A204.1 (cell line): Measurements from ENCODE around the gene RRP12.
"Not testable (repeated sequence)": the region's sequence is repeated elsewhere in the genome, so short reads cannot be mapped to it uniquely, and the experiment has no call there.

ENCODE experiments used
- FAIRE-seq: peaks from 2 replicates; lab custom pipeline; 2012; peaks lifted over from hg19 to GRCh38; lab: Jason Lieb, UNC

RRP12 gene

GRCh38 chr10:97406483-97406882 is 5.3 kb upstream of the RRP12 start:
- not testable (repeated sequence) for FAIRE-seq

DNA sequence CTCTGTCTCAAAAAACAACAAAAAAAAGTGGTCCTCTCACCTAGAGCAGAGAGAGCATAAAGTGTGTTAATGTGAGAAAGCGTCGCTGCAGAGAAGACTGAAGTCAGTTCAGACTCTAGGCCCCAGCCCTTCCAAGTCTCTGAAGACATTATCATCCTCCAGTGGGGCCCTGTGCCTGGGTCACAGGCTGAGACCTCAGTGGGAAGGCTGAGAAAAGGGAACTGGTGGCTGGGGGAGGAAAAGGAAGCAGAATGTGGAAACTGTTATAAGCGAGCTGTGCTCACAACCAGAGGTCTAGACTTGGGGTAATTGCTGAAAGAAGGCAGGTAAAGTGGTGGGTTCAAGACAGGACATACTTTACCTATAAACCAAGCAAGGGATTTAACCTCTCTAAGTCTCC is 4.9 kb upstream of the RRP12 start:
- FAIRE-seq, result no peak

- no peak for FAIRE-seq
These were observed 2.9 kb upstream of the RRP12 start for GRCh38 chr10:97404044-97404443.

GRCh38 chr10:97401455-97401919 is 347 bp upstream of the RRP12 start:
- FAIRE-seq, result no peak

DNA sequence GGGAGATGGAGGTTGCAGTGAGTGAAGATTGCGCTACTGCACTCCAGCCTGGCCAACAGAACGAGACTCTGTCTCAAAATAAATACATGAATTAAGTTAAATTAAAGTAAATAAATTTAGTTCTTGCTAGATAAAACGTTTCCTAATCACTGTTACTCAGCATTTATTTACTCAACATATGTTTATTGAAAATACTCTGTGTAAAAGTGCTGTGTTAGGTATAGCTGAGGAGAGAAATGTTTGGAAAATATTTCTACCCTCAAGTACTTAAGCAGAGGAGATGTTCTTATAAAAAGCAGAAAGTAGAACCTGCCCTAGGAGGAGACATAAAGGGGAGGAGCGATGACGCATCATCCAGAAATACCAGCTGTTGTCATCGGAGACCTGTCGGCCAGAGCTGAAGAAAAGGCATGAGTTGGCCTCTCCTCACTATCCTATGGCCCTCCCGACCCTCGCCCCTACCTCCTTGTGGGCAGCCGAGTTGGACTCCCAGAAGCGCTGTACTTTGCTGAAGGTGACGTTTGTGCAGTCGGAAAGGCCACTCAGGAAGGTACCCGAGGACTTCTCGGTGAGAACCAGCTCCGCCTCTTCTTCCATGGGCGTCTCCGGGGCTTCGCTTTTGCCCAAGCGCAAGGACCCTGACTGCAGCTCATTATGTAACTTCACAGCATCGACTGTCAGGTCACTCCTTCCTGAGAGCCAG is 1.1 kb downstream of the RRP12 start:
- no peak for FAIRE-seq

- FAIRE-seq, result no peak
These were observed 5.1 kb downstream of the RRP12 start for GRCh38 chr10:97396056-97396455.

DNA sequence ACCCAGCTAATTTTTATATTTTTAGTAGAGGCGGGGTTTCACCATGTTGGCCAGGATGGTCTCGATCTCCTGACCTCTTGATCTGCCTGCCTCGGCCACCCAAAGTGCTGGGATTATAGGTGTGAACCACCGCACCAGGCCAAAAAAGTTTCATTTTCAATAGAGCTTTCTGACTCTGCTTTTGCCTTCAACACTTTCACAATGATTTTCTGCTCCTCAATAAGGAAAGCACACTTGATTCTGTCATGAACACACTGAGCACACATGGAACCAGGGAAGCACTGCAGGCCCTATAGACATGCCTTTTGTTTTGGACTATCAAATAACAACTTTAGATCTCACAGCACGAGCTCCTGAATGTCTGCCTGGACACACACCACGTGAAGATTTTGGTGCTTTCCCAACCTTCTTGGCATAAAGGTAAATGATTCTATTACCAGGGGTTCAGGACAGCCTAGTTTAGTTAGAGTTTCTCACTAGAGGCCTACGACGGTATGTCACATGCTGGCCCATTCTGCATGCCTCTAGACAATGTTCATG is 8.0 kb downstream of the RRP12 start:
- no peak for FAIRE-seq

- no peak for FAIRE-seq
These were observed 11.0 kb downstream of the RRP12 start for GRCh38 chr10:97390091-97390490.

DNA sequence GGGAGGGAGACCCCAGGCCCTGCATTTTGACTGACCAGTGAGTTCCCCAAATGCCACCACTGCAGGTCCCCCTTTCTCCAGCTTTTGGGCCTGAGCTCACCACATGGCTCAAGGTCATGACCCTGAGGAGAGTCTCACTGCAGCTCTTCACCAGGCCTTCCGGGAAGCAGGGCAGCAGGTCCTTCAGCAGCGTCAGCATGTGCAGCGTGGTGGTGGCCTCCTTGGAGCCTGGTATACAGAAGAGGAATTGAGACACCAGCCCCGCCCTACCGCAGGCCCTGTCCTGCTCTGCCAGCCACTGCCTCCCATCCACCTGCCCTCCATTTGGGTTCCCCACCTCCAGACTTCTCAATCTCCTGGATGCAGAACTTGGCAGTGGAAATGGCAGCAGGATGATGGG is 13.0 kb downstream of the RRP12 start:
- no peak for FAIRE-seq

DNA sequence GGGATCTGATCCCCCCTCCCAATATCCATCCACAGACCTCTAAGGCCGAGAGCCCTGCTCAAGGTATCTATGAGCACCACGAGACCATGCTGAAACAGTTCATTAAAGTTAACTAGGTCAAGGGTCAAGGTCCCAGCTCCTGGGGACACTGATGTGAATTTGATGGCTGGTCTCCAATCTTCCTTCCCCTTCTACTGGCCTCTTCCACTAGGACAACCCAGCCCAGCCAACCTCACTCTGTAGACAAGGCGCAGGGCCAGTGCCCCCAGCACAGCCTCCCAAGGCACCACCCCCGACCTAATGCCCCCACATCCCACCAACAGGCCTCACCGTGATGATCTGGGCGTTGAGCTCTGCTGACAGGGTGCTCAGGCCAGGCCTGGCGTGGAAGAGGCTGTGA is 15.6 kb downstream of the RRP12 start:
- FAIRE-seq, result no peak

- FAIRE-seq, result no peak
These were observed 16.5 kb downstream of the RRP12 start for GRCh38 chr10:97384641-97385040.

- no peak for FAIRE-seq
These were observed 17.0 kb downstream of the RRP12 start for GRCh38 chr10:97384156-97384555.

DNA sequence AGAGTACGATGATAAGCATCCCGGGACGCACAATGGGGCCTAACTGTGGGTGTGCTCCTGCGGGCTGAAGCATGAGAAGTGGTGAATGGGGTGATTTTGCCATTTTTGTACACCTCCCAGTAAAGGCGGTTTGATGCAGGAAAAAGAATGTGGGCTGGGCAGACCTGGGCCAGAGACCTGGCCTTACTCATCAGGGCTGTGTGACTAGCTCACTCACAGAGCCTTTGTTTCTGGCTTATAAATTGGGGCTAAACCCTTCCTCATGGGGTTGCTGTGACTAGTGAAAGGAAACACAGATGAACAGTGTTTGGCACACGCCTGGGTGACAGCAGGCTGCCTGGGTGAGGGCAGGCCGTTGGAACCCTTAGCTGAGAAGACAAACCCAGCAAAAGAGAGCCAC is 18.0 kb downstream of the RRP12 start:
- FAIRE-seq, result no peak

- no peak for FAIRE-seq
These were observed 19.5 kb downstream of the RRP12 start for GRCh38 chr10:97381626-97382025.

DNA sequence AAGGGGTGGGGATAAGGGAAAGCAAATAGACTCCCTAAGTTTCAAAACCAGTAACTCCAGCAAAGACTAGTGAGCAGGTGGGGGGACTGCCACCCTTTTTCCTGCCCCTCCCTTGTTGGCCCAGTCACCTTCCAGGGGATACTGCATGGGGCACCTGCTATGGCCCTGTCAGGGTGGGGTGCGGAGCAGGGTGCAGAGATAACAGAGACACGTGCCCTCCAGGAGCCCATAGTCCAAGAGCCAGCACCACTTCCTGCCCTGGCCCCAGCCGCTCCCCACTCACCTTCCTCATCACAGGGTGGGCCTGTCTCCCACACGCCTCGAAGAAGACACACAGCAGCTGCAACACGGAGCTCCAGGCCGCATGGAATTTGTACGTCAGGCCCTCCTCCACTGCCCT is 20.6 kb downstream of the RRP12 start:
- FAIRE-seq, result no peak

GRCh38 chr10:97378933-97379921 is 21.9 kb downstream of the RRP12 start:
- no peak for FAIRE-seq

- FAIRE-seq, result no peak
These were observed 24.7 kb downstream of the RRP12 start for GRCh38 chr10:97376413-97376812.

- FAIRE-seq, result no peak
These were observed 27.7 kb downstream of the RRP12 start for GRCh38 chr10:97373456-97373855.

GRCh38 chr10:97372233-97372875 is 28.8 kb downstream of the RRP12 start:
- FAIRE-seq, result no peak

DNA sequence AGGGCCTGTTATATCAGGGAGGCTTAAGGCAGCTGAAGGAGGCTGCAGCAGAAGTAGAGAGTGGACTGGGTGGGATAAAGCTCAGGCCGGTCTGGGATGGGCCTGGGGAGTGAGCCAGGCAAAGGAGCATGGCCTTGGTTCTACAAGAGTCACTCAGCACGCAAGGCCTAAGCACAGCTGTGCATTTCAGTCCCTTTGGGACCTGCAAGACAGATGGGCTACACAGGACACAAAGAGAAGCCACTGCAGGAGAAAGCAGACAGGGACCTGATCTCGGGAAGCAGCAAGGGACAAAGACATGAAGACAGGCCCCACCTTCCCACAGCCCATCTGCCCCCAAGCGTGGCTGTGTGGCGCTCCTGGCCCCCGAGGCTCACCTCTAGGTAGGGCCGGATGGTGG is 29.4 kb downstream of the RRP12 start:
- no peak for FAIRE-seq

GRCh38 chr10:97367126-97367649 is 34.0 kb downstream of the RRP12 start:
- no peak for FAIRE-seq

- FAIRE-seq, result no peak
These were observed 34.6 kb downstream of the RRP12 start for GRCh38 chr10:97366572-97366971.
